Activated naive CD4-positive, alpha-beta T cell treated with anti-CD3 and anti-CD28 coated beads, Interleukin-2, amount 10 ng/mL, durations not matched to agents 7 days and 5 days (primary cell): ENCODE measurements around the gene MYLK3.

Source experiments
- CTCF ChIA-PET: fragments of 350-600 bp; sonication (Branson Sonifier 250); formaldehyde crosslinking; loops from one replicate; lab custom pipeline; 2021; ENCODE audit warnings: antibody characterized with exemption; lab: Charles Lee
- DNase-seq: peaks from one replicate; pipeline ENCODE4 v3.0.0-alpha.2; 2020
- H3K27ac Mint-ChIP-seq: one replicate; pipeline ENCODE4 v1.8.0; 2021; ENCODE audit warnings: mild to moderate bottlenecking, moderate library complexity, mixed read lengths
- H3K27me3 Mint-ChIP-seq: one replicate; pipeline ENCODE4 v1.8.0; 2021; ENCODE audit warnings: mild to moderate bottlenecking, mixed read lengths
- H3K36me3 Mint-ChIP-seq: one replicate; pipeline ENCODE4 v1.8.0; 2021; ENCODE audit warnings: mixed read lengths
- H3K4me1 Mint-ChIP-seq: one replicate; pipeline ENCODE4 v1.8.0; 2021; ENCODE audit warnings: mixed read lengths
- H3K4me3 Mint-ChIP-seq: one replicate; pipeline ENCODE4 v1.8.0; 2021; ENCODE audit warnings: mild to moderate bottlenecking, moderate library complexity, mixed read lengths
- H3K9me3 Mint-ChIP-seq: one replicate; pipeline ENCODE4 v1.8.0; 2021; ENCODE audit warnings: mixed read lengths

Gene MYLK3

GRCh38 chr16:46775214-46775613 is 27.1 kb upstream of the MYLK3 start:
- Mint-ChIP-seq H3K36me3 (no peaks in the 10 kb centered on the region), H3K4me3 (no peak overlapping the region), H3K27me3 (no peaks in the 10 kb centered on the region), H3K27ac (no peak overlapping the region), H3K4me1 (no peaks in the 10 kb centered on the region), H3K9me3 (no peaks in the 10 kb centered on the region)
- CTCF ChIA-PET, result no interaction called here
- DNase-seq, result no peak

GRCh38 chr16:46774743-46775177 is 26.6 kb upstream of the MYLK3 start:
- H3K4me1 Mint-ChIP-seq, result no peaks in the 10 kb centered on the region
- no peaks in the 10 kb centered on the region for H3K36me3 Mint-ChIP-seq
- no peaks in the 10 kb centered on the region for H3K27me3 Mint-ChIP-seq
- DNase-seq, result no peak
- no peak overlapping the region for H3K27ac Mint-ChIP-seq
- CTCF ChIA-PET, result no interaction called here
- H3K4me3 Mint-ChIP-seq, result no peak overlapping the region
- H3K9me3 Mint-ChIP-seq, result no peaks in the 10 kb centered on the region

DNA sequence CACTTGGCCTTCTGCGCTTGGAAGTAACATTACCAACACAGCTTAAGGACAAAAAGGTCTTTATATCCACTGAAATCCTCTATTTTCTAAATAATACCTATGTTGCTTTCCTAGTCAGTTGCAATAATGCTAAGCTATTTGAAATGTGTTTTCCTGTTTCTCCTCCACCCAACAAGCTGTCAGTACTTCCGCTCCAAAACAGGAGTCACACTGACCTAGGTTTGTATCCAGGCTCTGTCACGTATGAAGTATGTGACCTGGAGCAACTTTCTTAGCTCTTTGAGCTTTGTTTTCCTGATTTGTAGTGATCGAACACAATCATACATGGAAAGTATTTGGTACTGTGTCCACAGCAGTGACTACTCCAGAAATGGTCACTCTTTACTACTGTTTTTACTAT is 24.3 kb upstream of the MYLK3 start:
- Mint-ChIP-seq H3K27ac (no peak overlapping the region), H3K36me3 (no peaks in the 10 kb centered on the region), H3K4me1 (no peaks in the 10 kb centered on the region), H3K9me3 (no peaks in the 10 kb centered on the region), H3K27me3 (no peaks in the 10 kb centered on the region), H3K4me3 (no peak overlapping the region)
- CTCF ChIA-PET, result no interaction called here
- DNase-seq, result no peak

- no peaks in the 10 kb centered on the region for H3K9me3 Mint-ChIP-seq
- no peak for DNase-seq
- peaks cover 3% of the 10 kb centered on the region for H3K4me1 Mint-ChIP-seq
Observed at GRCh38 chr16:46768809-46769208, 20.7 kb upstream of the MYLK3 start.

GRCh38 chr16:46765050-46765449 is 16.9 kb upstream of the MYLK3 start:
- peaks cover 17% of the 10 kb centered on the region for H3K27me3 Mint-ChIP-seq
- CTCF ChIA-PET, result no interaction called here
- H3K9me3 Mint-ChIP-seq, result no peaks in the 10 kb centered on the region
- no peak overlapping the region for H3K4me3 Mint-ChIP-seq
- no peak overlapping the region for H3K27ac Mint-ChIP-seq
- peaks cover 3% of the 10 kb centered on the region for H3K4me1 Mint-ChIP-seq
- DNase-seq, result no peak
- H3K36me3 Mint-ChIP-seq, result no peaks in the 10 kb centered on the region

More at GRCh38 chr16:46768809-46769208, 20.7 kb upstream of the MYLK3 start:
- no peaks in the 10 kb centered on the region for H3K36me3 Mint-ChIP-seq
- H3K27me3 Mint-ChIP-seq, result peaks cover 13% of the 10 kb centered on the region
- H3K27ac Mint-ChIP-seq, result no peak overlapping the region
- CTCF ChIA-PET, result no interaction called here
- no peak overlapping the region for H3K4me3 Mint-ChIP-seq

- no peaks in the 10 kb centered on the region for H3K36me3 Mint-ChIP-seq
- no peak overlapping the region for H3K27ac Mint-ChIP-seq
- no peaks in the 10 kb centered on the region for H3K9me3 Mint-ChIP-seq
- H3K4me3 Mint-ChIP-seq, result no peak overlapping the region
- CTCF ChIA-PET, result no interaction called here
- DNase-seq, result no peak
- peaks cover 3% of the 10 kb centered on the region for H3K4me1 Mint-ChIP-seq
- peaks cover 21% of the 10 kb centered on the region for H3K27me3 Mint-ChIP-seq
Observed at GRCh38 chr16:46763147-46763546, 15.0 kb upstream of the MYLK3 start.

DNA sequence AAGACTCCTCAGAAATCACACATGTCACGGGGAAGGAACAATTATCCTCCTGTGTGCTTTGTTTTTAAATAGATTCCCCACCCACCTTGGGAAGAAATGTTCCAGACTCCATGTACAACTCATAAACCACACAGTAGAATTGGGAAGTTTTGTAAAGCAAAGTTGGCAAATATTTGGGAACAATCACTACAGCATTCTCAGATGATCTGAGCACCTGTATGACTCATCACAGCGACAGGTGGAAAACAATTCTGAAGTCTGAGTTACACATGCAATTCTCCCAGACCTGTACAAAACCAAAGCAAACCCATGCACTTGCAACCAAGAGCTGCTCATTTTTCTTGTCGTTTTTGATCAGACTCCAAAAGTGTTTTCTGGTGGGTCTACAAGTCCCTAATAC is 14.4 kb upstream of the MYLK3 start:
- H3K36me3 Mint-ChIP-seq, result no peaks in the 10 kb centered on the region
- no peak overlapping the region for H3K27ac Mint-ChIP-seq
- no peak overlapping the region for H3K4me3 Mint-ChIP-seq
- DNase-seq, result no peak
- H3K27me3 Mint-ChIP-seq, result peaks cover 21% of the 10 kb centered on the region
- CTCF ChIA-PET, result no interaction called here
- no peaks in the 10 kb centered on the region for H3K9me3 Mint-ChIP-seq
- H3K4me1 Mint-ChIP-seq, result peaks cover 3% of the 10 kb centered on the region

DNA sequence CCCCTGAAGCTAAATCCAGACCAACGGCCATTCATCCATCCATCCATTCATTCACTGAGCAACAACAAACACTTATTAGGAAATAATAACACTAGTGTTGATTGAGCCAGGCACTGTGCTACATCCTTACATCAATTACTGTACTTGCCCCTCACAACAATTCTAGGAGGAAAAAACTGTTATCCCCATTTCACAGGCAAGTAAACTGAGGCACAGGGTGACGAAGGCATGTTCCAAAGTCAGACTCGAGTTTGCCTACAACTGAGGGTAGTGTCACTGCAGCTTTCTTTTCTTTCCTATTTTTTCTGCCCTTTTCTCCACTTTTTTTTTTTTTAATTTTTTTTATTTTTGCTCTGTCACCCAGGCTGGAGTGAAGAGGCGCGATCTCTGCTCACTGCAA is 11.2 kb upstream of the MYLK3 start:
- no peak overlapping the region for H3K27ac Mint-ChIP-seq
- peaks cover 8% of the 10 kb centered on the region for H3K27me3 Mint-ChIP-seq
- H3K4me3 Mint-ChIP-seq, result no peak overlapping the region
- CTCF ChIA-PET, result no interaction called here
- no peak for DNase-seq
- H3K4me1 Mint-ChIP-seq, result no peaks in the 10 kb centered on the region
- no peaks in the 10 kb centered on the region for H3K36me3 Mint-ChIP-seq
- no peaks in the 10 kb centered on the region for H3K9me3 Mint-ChIP-seq

DNA sequence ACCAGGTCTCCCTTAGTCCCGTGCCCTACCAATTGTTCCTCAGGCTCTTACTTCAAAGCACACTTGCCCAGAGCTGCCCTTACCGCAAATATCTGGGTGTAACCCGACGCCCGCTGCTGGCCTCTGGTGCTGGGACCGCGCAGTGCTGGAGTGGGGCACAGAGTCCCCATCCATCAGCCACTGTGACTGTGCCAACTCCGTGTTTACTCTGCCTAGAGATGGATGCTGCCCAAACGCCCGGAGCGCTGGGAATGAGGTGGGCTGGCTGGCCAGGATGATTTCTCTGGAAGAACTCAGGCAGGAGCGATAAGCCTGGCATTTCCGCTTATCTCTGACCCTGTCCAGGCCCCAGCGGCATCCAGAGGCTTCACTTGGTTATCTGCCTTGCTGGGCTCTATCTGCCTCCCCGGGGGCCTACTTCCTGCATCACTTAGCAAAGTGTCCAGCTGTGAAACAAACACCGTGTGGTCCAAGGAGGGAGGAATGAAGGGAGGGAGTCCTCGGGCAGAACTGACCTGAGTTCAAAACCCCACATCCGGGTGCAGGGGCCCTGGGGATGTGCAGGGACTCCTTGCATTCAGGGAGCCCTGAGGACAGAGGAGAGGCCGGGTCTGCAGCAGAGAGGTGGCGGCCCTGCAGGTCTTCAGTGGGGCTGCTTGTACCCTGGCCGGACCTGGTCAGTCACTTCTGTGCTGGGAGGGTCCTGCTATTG is 9.4 kb upstream of the MYLK3 start:
- Mint-ChIP-seq H3K4me1 (no peaks in the 10 kb centered on the region), H3K27me3 (peaks cover 8% of the 10 kb centered on the region), H3K36me3 (no peaks in the 10 kb centered on the region), H3K27ac (no peak overlapping the region), H3K9me3 (no peaks in the 10 kb centered on the region), H3K4me3 (no peak overlapping the region)
- DNase-seq, result no peak
- CTCF ChIA-PET, result no interaction called here

GRCh38 chr16:46756772-46757171 is 8.6 kb upstream of the MYLK3 start:
- Mint-ChIP-seq H3K27ac (no peak overlapping the region), H3K36me3 (no peaks in the 10 kb centered on the region), H3K27me3 (peaks cover 9% of the 10 kb centered on the region), H3K4me3 (no peak overlapping the region), H3K4me1 (no peaks in the 10 kb centered on the region), H3K9me3 (no peaks in the 10 kb centered on the region)
- no peak for DNase-seq
- CTCF ChIA-PET, result no interaction called here

DNA sequence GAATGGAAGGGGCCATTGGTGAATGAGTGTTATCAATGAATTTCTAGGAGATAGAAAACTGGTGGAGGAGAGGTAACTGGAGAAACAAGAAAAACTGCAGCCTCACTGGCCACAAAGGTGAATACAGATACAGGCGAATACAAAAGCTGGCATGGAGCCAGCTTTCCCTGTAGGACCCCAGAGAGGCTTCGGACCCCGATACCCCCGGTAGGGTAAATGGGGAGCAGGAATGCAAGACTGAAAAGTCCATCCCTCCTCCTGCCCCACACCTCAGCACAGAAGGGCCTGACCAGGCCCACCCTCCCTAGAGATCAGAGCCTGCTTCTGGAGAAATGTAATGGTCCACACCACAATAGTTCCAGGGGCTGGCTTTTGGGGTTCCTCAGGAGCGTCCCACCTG is 4.9 kb upstream of the MYLK3 start:
- CTCF ChIA-PET, result no interaction called here
- H3K36me3 Mint-ChIP-seq, result no peaks in the 10 kb centered on the region
- DNase-seq, result no peak
- H3K27ac Mint-ChIP-seq, result no peak overlapping the region
- no peak overlapping the region for H3K4me3 Mint-ChIP-seq
- peaks cover 6% of the 10 kb centered on the region for H3K27me3 Mint-ChIP-seq
- no peaks in the 10 kb centered on the region for H3K9me3 Mint-ChIP-seq
- H3K4me1 Mint-ChIP-seq, result no peaks in the 10 kb centered on the region

GRCh38 chr16:46751381-46751780 is 3.2 kb upstream of the MYLK3 start:
- Mint-ChIP-seq H3K36me3 (no peaks in the 10 kb centered on the region), H3K27me3 (peaks cover 6% of the 10 kb centered on the region), H3K4me3 (no peak overlapping the region), H3K9me3 (no peaks in the 10 kb centered on the region), H3K27ac (no peak overlapping the region), H3K4me1 (no peaks in the 10 kb centered on the region)
- CTCF ChIA-PET, result no interaction called here
- DNase-seq, result no peak

DNA sequence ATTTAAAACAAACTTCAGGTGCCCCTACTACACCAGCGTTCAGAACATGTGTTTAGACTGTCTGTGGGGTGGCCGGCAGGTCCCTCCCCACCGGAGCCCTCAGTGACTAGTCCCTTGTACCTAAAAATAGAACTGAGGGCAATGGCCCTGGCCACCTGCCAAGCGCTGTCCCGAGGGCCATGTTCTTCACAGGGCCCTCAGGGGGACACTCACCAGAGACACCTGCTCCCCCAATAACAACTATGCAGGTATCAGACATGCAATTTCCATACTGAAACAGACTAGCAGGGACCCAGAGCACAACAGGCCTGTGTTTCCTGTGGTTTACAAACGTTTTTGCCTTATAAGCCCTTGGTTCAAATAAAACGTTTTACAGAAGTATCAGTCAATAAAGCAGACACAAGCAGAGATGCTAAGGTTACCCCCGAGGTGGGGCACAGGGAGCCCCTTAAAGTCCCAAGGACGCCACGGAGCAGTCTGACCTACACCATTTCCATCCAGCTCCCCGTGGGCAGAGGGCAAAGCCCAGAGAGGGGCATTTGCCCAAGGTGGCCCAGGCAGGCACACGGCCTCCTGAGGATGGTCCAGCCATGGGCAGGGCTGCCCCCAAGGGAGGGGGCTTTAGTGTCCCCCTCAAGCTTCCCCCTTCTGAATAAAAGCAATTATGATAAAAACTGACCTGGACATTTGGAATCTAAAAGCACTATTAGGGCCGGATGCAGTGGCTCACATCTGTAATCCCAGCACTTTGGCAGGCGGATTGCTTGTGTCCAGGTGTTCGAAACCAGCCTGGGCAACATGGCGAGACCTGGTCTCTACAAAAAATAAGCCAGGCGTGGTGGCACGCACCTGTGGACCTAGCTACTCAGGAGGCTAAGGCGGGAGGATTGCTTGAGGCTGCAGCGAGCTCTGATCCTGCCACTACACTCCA is 896 bp upstream of the MYLK3 start:
- Mint-ChIP-seq H3K4me1 (no peaks in the 10 kb centered on the region), H3K36me3 (no peaks in the 10 kb centered on the region), H3K27me3 (peaks cover 6% of the 10 kb centered on the region), H3K4me3 (no peak overlapping the region), H3K27ac (no peak overlapping the region), H3K9me3 (no peaks in the 10 kb centered on the region)
- DNase-seq, result no peak
- CTCF ChIA-PET, result no interaction called here

DNA sequence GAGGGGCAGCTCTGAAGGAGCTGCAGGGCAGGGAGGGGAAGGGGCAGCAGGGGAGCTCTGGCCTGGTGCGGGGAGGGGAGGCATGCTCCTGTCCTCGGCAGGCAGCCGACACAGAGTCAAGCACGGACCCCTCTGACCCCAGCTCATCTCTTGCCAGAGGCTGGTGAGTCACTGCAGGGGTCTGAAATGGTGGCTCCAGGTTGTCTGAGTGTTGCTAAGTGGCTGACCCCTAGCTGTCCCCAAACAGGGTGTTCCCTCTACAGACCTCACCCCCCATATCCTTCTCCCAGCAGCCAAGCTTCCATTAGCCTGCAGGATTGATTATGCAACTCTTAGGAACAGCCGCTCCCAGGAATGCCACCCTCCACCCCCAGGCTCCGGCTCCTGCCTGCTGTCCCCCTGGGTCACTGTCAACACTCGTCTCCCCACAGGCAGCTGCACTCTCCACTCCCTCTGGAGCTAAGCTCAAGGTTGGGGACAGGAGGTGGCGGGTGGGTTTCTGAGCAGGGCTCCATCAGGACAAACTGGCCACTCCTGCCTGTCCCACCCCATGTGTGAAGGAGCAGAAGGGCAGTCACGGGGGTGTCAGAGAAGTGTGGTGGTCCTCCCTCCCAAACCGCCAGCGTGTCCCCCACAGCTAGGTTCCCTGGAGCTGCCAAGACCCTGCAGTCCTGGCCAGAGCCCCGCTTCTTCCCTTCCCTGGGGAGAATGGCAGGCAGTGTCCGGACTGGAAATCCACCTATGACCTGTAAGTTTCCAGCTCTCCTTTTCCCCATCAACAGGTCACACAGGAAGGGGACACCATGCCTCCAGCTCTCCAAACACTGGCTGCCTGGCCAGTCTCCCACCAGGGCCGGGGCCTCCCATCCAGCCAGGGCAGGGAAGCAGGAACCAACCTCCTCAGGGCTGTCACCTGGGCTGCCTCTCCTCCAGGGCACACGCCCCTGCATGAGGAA is 1.0 kb downstream of the MYLK3 start:
- CTCF ChIA-PET, result interaction anchor here (1.2 kb wide), 1 partner anchor 74 kb away, joined by 3 read pairs; no protein-coding TSS in a partner anchor
- H3K36me3 Mint-ChIP-seq, result no peaks in the 10 kb centered on the region
- DNase-seq, result no peak
- no peak overlapping the region for H3K27ac Mint-ChIP-seq
- H3K4me1 Mint-ChIP-seq, result peaks cover 4% of the 10 kb centered on the region
- H3K4me3 Mint-ChIP-seq, result no peak overlapping the region
- H3K9me3 Mint-ChIP-seq, result no peaks in the 10 kb centered on the region
- H3K27me3 Mint-ChIP-seq, result peaks cover 9% of the 10 kb centered on the region
